HCT116 (cell line): ENCODE measurements around the gene FAM13A. TPM values are rescaled to one million over a fixed set of nuclear protein-coding genes. Genes with fewer than 3 reads are reported as not detected.

Experiments
- ATAC-seq: fragments of 200-7000 bp; cut with Tn5 transposase; 2 replicates; pipeline ENCODE4 v1.9.1; 2020; ENCODE audit warnings: mild to moderate bottlenecking, moderate library complexity
- BruUV-seq: library from RNA; stranded (reverse); fragments of 400-500 nt; replicated peaks from 2 replicates; lab custom pipeline; 2021; lab: Mats Ljungman, UMichigan
- CTCF ChIA-PET: fragments of 300-600 bp; sonication (Branson Sonifier 250); formaldehyde crosslinking; loops from one replicate; lab custom pipeline; 2021; ENCODE audit warnings: antibody characterized with exemption; lab: Charles Lee
- POLR2A ChIA-PET: fragments of 300-600, 350-600 bp; sonication (Branson Sonifier 250); formaldehyde crosslinking; loops from one replicate; lab custom pipeline; 2021; ENCODE audit warnings: antibody characterized with exemption; lab: Charles Lee
- RAD21 ChIA-PET, 2 experiments: fragments of 300-600 bp; sonication (Branson Sonifier 250); formaldehyde crosslinking; loops; one replicate each; lab custom pipeline; 2023; ENCODE audit warnings: low total read pairs in 2 of 2; ENCODE audit not compliant: uncharacterized antibody in 2 of 2, unreplicated experiment in 2 of 2, low non-redundant PET in 1 of 2; lab: Charles Lee
- DNase-seq: peaks from one replicate; pipeline ENCODE4 v3.0.0-alpha.2; 2010; ENCODE audit warnings: low read depth, low spot score
- H2AFZ ChIP-seq: fragments of 200-600 bp; shearing (Covaris generic), sonication (generic); 2 replicates; pipeline ENCODE4 v1.6.1; 2017; ENCODE audit warnings: low read depth, mixed run types, mixed read lengths, antibody characterized with exemption, low read length; ENCODE audit not compliant: poor library complexity, severe bottlenecking
- H3K27ac ChIP-seq: 2 replicates; pipeline ENCODE4 v1.5.1; 2012; ENCODE audit warnings: low read depth, low read length
- H3K27me3 ChIP-seq: fragments of 200-600 bp; sonication (generic); 2 replicates; pipeline ENCODE4 v1.6.1; 2016; ENCODE audit warnings: mixed run types, low read length, mixed read lengths; ENCODE audit not compliant: insufficient read depth
- H3K36me3 ChIP-seq, 2 experiments: fragments of 200-500 bp in 1 of 2; fragments of 200-600 bp in 1 of 2; sonication (Bioruptor generic) in 1 of 2; sonication (generic) in 1 of 2; 2 replicates each; pipeline versions ENCODE4 v1.5.1 to v1.6.1; 2014 to 2016; ENCODE audit warnings: low read length in 2 of 2, inconsistent platforms in 1 of 2, mixed read lengths in 1 of 2, mixed run types in 1 of 2; ENCODE audit not compliant: insufficient read depth in 2 of 2, control insufficient read depth in 1 of 2
- H3K4me1 ChIP-seq, 2 experiments: fragments of 200-600 bp in 1 of 2; sonication (generic) in 1 of 2; 2 replicates each; pipeline versions ENCODE4 v1.5.1 to v1.6.1; 2012 to 2017; ENCODE audit warnings: low read length in 2 of 2, inconsistent platforms in 1 of 2, mild to moderate bottlenecking in 1 of 2, mixed read lengths in 1 of 2, mixed run types in 1 of 2, moderate library complexity in 1 of 2; ENCODE audit not compliant: insufficient read depth in 2 of 2, control insufficient read depth in 1 of 2
- H3K4me2 ChIP-seq: fragments of 200-600 bp; sonication (generic); 2 replicates; pipeline ENCODE4 v1.6.1; 2017; ENCODE audit warnings: mixed run types, low read length, mixed read lengths
- H3K4me3 ChIP-seq, 2 experiments: fragments of 200-600 bp in 1 of 2; sonication (generic) in 1 of 2; replicated peaks in 1 of 2; 2 replicates each; pipeline ENCODE4 v1.5.1; 2011 to 2016; ENCODE audit warnings: low read length in 2 of 2, control low read depth in 1 of 2, low read depth in 1 of 2, mild to moderate bottlenecking in 1 of 2, mixed read lengths in 1 of 2, mixed run types in 1 of 2
- H3K79me2 ChIP-seq: fragments of 200-600 bp; sonication (generic); 2 replicates; pipeline ENCODE4 v1.6.1; 2017; ENCODE audit warnings: mild to moderate bottlenecking, mixed run types, low read length, moderate library complexity, mixed read lengths; ENCODE audit not compliant: insufficient read depth
- H3K9ac ChIP-seq: fragments of 200-600 bp; sonication (generic); 2 replicates; pipeline ENCODE4 v1.6.1; 2016; ENCODE audit warnings: low read length, mixed read lengths
- H3K9me2 ChIP-seq: fragments of 200-600 bp; sonication (generic), shearing (Covaris generic); 2 replicates; pipeline ENCODE4 v1.6.1; 2017; ENCODE audit warnings: mixed run types, mild to moderate bottlenecking, moderate library complexity; ENCODE audit not compliant: insufficient read depth
- H3K9me3 ChIP-seq, 2 experiments: fragments of 200-500 bp in 1 of 2; fragments of 200-600 bp in 1 of 2; sonication (Bioruptor generic) in 1 of 2; sonication (generic) in 1 of 2; 2 replicates each; pipeline ENCODE4 v1.6.1; 2014 to 2017; ENCODE audit warnings: low read length in 2 of 2, mixed read lengths in 2 of 2, inconsistent platforms in 1 of 2, low read depth in 1 of 2, mild to moderate bottlenecking in 1 of 2, mixed run types in 1 of 2, moderate library complexity in 1 of 2; ENCODE audit not compliant: control insufficient read depth in 1 of 2, insufficient read depth in 1 of 2
- H4K20me1 ChIP-seq: fragments of 200-600 bp; sonication (generic), shearing (Covaris generic); 2 replicates; pipeline ENCODE4 v1.6.1; 2017; ENCODE audit warnings: mixed run types, mild to moderate bottlenecking, moderate library complexity; ENCODE audit not compliant: insufficient read depth
- CBX3 ChIP-seq: IDR thresholded peaks from 2 replicates; pipeline ENCODE4 v1.6.1; 2012; ENCODE audit warnings: low read depth
- CEBPB ChIP-seq: IDR thresholded peaks from 2 replicates; pipeline ENCODE4 v1.6.1; 2012; ENCODE audit warnings: low read depth
- EGR1 ChIP-seq: IDR thresholded peaks from 2 replicates; pipeline ENCODE4 v1.6.1; 2012; ENCODE audit warnings: low read depth
- ELF1 ChIP-seq: IDR thresholded peaks from 2 replicates; pipeline ENCODE4 v1.6.1; 2012; ENCODE audit warnings: low read depth, borderline replicate concordance
- EZH2 ChIP-seq: fragments of 200-600 bp; sonication (generic); IDR thresholded peaks from 2 replicates; pipeline ENCODE4 v1.6.1; 2017; ENCODE audit warnings: antibody characterized with exemption, mixed run types
- EZH2phosphoT487 ChIP-seq: fragments of 200-600 bp; IDR thresholded peaks from 2 replicates; pipeline ENCODE4 v1.6.1; 2018; ENCODE audit warnings: antibody characterized with exemption, borderline replicate concordance
- FOSL1 ChIP-seq: IDR thresholded peaks from 2 replicates; pipeline ENCODE4 v1.6.1; 2012; ENCODE audit warnings: low read depth
- JUND ChIP-seq: IDR thresholded peaks from 2 replicates; pipeline ENCODE4 v1.6.1; 2012
- POLR2A ChIP-seq: IDR thresholded peaks from 2 replicates; pipeline ENCODE4 v1.7.0; 2011; ENCODE audit warnings: borderline replicate concordance; ENCODE audit not compliant: insufficient read depth, insufficient read length; ENCODE audit errors: extremely low read depth
- POLR2AphosphoS5 ChIP-seq: IDR thresholded peaks from 2 replicates; pipeline ENCODE4 v1.6.1; 2011; ENCODE audit warnings: mild to moderate bottlenecking, low read depth, low read length, moderate library complexity
- REST ChIP-seq: IDR thresholded peaks from 2 replicates; pipeline ENCODE4 v1.6.1; 2012; ENCODE audit warnings: low read depth
- SIN3A ChIP-seq: IDR thresholded peaks from 2 replicates; pipeline ENCODE4 v1.6.1; 2012; ENCODE audit warnings: low read depth
- SP1 ChIP-seq: IDR thresholded peaks from 2 replicates; pipeline ENCODE4 v1.6.1; 2012; ENCODE audit warnings: low read depth
- SRF ChIP-seq: IDR thresholded peaks from 2 replicates; pipeline ENCODE4 v1.6.1; 2012; ENCODE audit warnings: low read depth
- TCF7L2 ChIP-seq: IDR thresholded peaks from 2 replicates; pipeline ENCODE4 v1.7.0; 2011; ENCODE audit warnings: borderline replicate concordance, inconsistent platforms; ENCODE audit not compliant: insufficient read depth, insufficient read length; ENCODE audit errors: extremely low read depth
- YY1 ChIP-seq: IDR thresholded peaks from 2 replicates; pipeline ENCODE4 v1.6.1; 2011; ENCODE audit warnings: low read length, low read depth, moderate library complexity, mild to moderate bottlenecking; ENCODE audit not compliant: insufficient replicate concordance; ENCODE audit errors: extremely low read depth
- ZFX ChIP-seq: fragments of 450-650 bp; IDR thresholded peaks from 2 replicates; pipeline ENCODE4 v1.6.1; 2017
- ZNF274 ChIP-seq: fragments of 200-500 bp; sonication (Bioruptor generic); IDR thresholded peaks from 2 replicates; pipeline ENCODE4 v1.6.1; 2014; ENCODE audit warnings: mild to moderate bottlenecking, low read depth, low read length, inconsistent platforms
- intact Hi-C: fragments of 100-400 bp; cut with micrococcal nuclease; formaldehyde crosslinking; loops from 2 replicates; pipeline ENCODE4 v1.10.0; 2022
- total RNA-seq: library from RNA; stranded (reverse); gene quantifications from one replicate; pipeline ENCODE4 v1.2.1, GENCODE V29; 2021; ENCODE audit not compliant: unreplicated experiment
- TF ChIP-seq, protein P1 (sequence below), 3 experiments: fragments of 200-600 bp in 1 of 3; sonication (generic) in 1 of 3; IDR thresholded peaks in 2 of 3; conservative IDR thresholded peaks in 1 of 3; 2 replicates each; pipeline ENCODE4 v1.5.1; 2012 to 2017; ENCODE audit warnings: low read depth in 2 of 3, low read length in 2 of 3, antibody characterized with exemption in 1 of 3, borderline replicate concordance in 1 of 3, control low read depth in 1 of 3, mild to moderate bottlenecking in 1 of 3, mixed read lengths in 1 of 3, mixed run types in 1 of 3, moderate library complexity in 1 of 3; ENCODE audit not compliant: insufficient read depth in 1 of 3
- TF ChIP-seq, protein P2 (sequence below): IDR thresholded peaks from 2 replicates; pipeline ENCODE4 v1.6.1; 2011; ENCODE audit warnings: mild to moderate bottlenecking, low read length, moderate library complexity; ENCODE audit not compliant: insufficient replicate concordance; ENCODE audit errors: extremely low read depth

FAM13A gene
- total RNA-seq, 1 experiment from 2014 or later, result 17.2 TPM

DNA sequence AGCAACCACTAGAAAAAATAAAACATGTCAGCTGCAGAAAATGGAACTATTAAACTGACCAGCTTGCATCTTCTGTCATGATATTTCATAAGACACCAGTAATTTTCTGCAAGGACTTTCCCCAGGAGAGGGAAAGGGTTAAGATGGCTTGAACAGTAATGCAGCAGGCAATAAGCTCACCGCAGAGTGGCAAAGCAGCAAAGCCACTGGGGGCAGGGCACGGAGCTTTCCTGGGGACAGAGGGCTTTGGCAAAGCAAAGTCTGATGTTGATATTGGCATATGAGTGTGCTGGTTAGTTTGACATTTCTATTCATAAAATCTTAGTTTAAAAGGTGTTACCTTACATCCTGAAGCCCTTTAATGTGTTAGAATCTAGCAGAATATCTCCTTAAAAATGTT is 304.2 kb downstream of the FAM13A start:
- no peak for TF ChIP-seq POLR2AphosphoS5
- no peak for TF ChIP-seq JUND
- TF ChIP-seq SP1, result no peak
- no peak for TF ChIP-seq POLR2A
- no peak for TF ChIP-seq REST
- TF ChIP-seq CBX3, result no peak
- no peak for TF ChIP-seq TCF7L2
- TF ChIP-seq SIN3A, result no peak
- TF ChIP-seq, protein P1, sequence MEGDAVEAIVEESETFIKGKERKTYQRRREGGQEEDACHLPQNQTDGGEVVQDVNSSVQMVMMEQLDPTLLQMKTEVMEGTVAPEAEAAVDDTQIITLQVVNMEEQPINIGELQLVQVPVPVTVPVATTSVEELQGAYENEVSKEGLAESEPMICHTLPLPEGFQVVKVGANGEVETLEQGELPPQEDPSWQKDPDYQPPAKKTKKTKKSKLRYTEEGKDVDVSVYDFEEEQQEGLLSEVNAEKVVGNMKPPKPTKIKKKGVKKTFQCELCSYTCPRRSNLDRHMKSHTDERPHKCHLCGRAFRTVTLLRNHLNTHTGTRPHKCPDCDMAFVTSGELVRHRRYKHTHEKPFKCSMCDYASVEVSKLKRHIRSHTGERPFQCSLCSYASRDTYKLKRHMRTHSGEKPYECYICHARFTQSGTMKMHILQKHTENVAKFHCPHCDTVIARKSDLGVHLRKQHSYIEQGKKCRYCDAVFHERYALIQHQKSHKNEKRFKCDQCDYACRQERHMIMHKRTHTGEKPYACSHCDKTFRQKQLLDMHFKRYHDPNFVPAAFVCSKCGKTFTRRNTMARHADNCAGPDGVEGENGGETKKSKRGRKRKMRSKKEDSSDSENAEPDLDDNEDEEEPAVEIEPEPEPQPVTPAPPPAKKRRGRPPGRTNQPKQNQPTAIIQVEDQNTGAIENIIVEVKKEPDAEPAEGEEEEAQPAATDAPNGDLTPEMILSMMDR (IDR thresholded peaks at IDR 0.05 in 2 of 3, conservative IDR thresholded peaks at IDR 0.05 in 1 of 3; ENCODE audit: borderline replicate concordance in 1 of 3, insufficient read depth in 1 of 3, low read depth in 2 of 3, low read length in 2 of 3), result no peak
- no peak for TF ChIP-seq ZNF274
- TF ChIP-seq SRF, result no peak
- no peak for TF ChIP-seq EZH2
- no peak for TF ChIP-seq FOSL1
- no peak for TF ChIP-seq CEBPB
- no peak for TF ChIP-seq ZFX
- no peak for TF ChIP-seq ELF1
- TF ChIP-seq EGR1, result no peak
- TF ChIP-seq, protein P2, sequence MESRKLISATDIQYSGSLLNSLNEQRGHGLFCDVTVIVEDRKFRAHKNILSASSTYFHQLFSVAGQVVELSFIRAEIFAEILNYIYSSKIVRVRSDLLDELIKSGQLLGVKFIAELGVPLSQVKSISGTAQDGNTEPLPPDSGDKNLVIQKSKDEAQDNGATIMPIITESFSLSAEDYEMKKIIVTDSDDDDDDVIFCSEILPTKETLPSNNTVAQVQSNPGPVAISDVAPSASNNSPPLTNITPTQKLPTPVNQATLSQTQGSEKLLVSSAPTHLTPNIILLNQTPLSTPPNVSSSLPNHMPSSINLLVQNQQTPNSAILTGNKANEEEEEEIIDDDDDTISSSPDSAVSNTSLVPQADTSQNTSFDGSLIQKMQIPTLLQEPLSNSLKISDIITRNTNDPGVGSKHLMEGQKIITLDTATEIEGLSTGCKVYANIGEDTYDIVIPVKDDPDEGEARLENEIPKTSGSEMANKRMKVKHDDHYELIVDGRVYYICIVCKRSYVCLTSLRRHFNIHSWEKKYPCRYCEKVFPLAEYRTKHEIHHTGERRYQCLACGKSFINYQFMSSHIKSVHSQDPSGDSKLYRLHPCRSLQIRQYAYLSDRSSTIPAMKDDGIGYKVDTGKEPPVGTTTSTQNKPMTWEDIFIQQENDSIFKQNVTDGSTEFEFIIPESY, result no peak
- no peak for TF ChIP-seq EZH2phosphoT487
- no peak for TF ChIP-seq YY1
- Histone ChIP-seq H4K20me1 (no peaks in the 10 kb centered on the region), H3K9ac (no peak overlapping the region), H2AFZ (no peak overlapping the region), H3K9me2 (no peaks in the 10 kb centered on the region), H3K4me1 (no peaks in the 10 kb centered on the region), H3K36me3 (peaks cover 0 to 5% of the 10 kb centered on the region in 2 experiments; a peak in 1 of 4 replicates), H3K79me2 (no peaks in the 10 kb centered on the region), H3K27me3 (no peaks in the 10 kb centered on the region), H3K9me3 (no peaks in the 10 kb centered on the region), H3K4me3 (no peak overlapping the region), H3K4me2 (no peak overlapping the region), H3K27ac (no peak overlapping the region)
- no TSS peak for BruUV-seq
- intact Hi-C loops, result no loop called here
- DNase-seq (no peak), ATAC-seq (no peak)
- ChIA-PET POLR2A (interaction anchor here (0.8 kb wide), 1 partner anchor 11 kb away, joined by 4 read pairs; no protein-coding TSS in a partner anchor), RAD21 (no interaction called here), CTCF (no interaction called here)
